Testis (tissue), 3 donors: ENCODE measurements around the gene DNAJC7. TPM values are rescaled to one million over a fixed set of nuclear protein-coding genes. Genes with fewer than 3 reads are reported as not detected.

Experiments
- DNase-seq: peaks from one replicate; pipeline ENCODE4 v3.0.0-alpha.2; 2019
- H3K27ac ChIP-seq, 2 donors: fragments of 200-600 bp; sonication (generic); one replicate each; pipeline ENCODE4 v1.5.1; 2019
- H3K27me3 ChIP-seq: fragments of 200-600 bp; sonication (generic); one replicate; pipeline ENCODE4 v1.5.1; 2019
- H3K36me3 ChIP-seq: fragments of 200-600 bp; sonication (generic); one replicate; pipeline ENCODE4 v1.5.1; 2017; ENCODE audit warnings: low read depth; ENCODE audit errors: missing control alignments
- H3K4me1 ChIP-seq: fragments of 200-600 bp; sonication (generic); one replicate; pipeline ENCODE4 v1.5.1; 2019
- H3K4me3 ChIP-seq, 2 donors: fragments of 200-600 bp; sonication (generic); one replicate each; pipeline ENCODE4 v1.5.1; 2017 to 2019
- H3K9me3 ChIP-seq: fragments of 200-600 bp; sonication (generic); one replicate; pipeline ENCODE4 v1.5.1; 2017
- POLR2A ChIP-seq: fragments of 450-650 bp; IDR thresholded peaks from one replicate; pipeline ENCODE4 v1.6.1; 2017; ENCODE audit warnings: antibody characterized with exemption, mild to moderate bottlenecking, moderate library complexity
- WGBS, 2 donors: methylation state at CpG; one replicate each; pipeline ENCODE4 v1.1.5; 2018; 5-methylcytosine and 5-hydroxymethylcytosine counted together
- intact Hi-C: fragments of 100-400 bp; cut with DNase I; formaldehyde crosslinking; loops from one replicate; pipeline ENCODE4 v1.15.1; 2023; ENCODE audit warnings: low total_unique reads
- polyA plus RNA-seq: library from polyadenylated mRNA; stranded (reverse); fragments of 350-450 nt; fragmentation: Illumina TruSeq; extraction: RNeasy Lipid Tissue Mini Kit (QIAGEN cat#74804); gene quantifications from one replicate; pipeline ENCODE4 v1.2.3, GENCODE V29; 2014; ENCODE audit warnings: low read depth, low replicate concordance; ENCODE audit not compliant: insufficient read depth
- total RNA-seq, 2 donors: library from RNA; depleted of rRNA; stranded (reverse); fragments of >200 nt; gene quantifications; one replicate each; pipeline ENCODE4 v1.2.3, GENCODE V29; 2016
- TF ChIP-seq, protein P1 (sequence below), 3 experiments: fragments of 450-650 bp in 2 of 3; fragments of 200-600 bp in 1 of 3; sonication (generic) in 1 of 3; IDR thresholded peaks; one replicate each; pipeline ENCODE4 v1.5.1; 2016 to 2019; ENCODE audit warnings: antibody characterized with exemption in 3 of 3, mild to moderate bottlenecking in 2 of 3, moderate library complexity in 1 of 3

The DNAJC7 gene
- total and polyA plus RNA-seq, 3 donors from 2014 or later: 81.1 to 94.3 (median 86.2) TPM

DNA sequence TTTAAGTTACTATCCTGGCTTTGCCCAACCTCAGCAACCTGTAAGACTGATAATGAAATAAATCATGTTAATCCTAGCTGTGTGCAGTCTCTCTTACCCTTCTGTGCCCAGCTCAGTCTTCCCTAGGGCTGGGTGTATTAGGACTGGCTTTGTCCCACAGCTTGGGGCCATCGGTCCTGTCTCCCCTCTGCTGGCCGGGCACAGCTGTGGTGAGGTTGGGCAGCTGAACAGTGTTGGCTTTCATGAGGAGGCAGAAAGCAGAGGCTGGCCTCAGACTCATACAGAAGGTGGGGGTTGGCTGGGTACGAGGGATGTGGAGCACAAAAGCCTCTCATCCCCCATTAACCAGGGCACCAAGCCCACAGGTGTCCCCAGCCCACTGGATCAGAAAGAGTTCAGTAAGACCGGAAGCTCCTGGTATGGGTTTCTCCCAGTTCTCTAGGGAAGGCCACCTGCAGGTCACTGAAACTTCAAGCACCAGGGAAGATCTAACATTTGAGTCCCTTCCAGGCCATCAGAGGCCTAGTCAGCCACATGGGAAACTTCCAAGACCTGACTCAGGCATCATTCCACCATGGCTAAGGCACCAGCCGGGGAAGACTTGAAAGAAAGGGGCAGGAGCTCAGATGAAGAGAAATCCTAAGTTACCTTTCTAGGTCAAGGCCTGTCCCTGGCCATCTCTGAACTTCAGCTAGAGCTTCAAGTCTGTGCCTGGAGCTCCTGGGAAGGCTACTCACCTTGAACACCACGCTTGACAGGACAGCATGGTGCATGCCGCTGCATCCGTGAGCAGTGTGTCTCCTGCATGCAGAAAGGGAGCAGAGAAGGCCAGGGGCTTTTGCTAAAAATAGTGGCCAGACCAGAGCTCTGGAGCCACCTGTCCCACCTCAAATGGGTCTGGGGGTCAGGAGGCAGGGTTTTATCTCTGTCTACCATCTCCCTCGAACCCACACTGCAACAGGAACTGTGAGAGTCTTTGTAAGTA lies 41.8 kb downstream of the DNAJC7 start:
- Histone ChIP-seq H3K9me3 (no peaks in the 10 kb centered on the region), H3K36me3 (no peaks in the 10 kb centered on the region), H3K4me3 (no peak overlapping the region), H3K27ac (peak overlapping the region in 1 of 2 donors; percentile 82), H3K4me1 (peaks cover 41% of the 10 kb centered on the region), H3K27me3 (no peaks in the 10 kb centered on the region)
- 77 to 87% methylated on average over 7 to 9 of the region's 9 CpGs for WGBS, 2 donors
- intact Hi-C loops: no loop called here
- TF ChIP-seq POLR2A: no peak
- TF ChIP-seq, protein P1, sequence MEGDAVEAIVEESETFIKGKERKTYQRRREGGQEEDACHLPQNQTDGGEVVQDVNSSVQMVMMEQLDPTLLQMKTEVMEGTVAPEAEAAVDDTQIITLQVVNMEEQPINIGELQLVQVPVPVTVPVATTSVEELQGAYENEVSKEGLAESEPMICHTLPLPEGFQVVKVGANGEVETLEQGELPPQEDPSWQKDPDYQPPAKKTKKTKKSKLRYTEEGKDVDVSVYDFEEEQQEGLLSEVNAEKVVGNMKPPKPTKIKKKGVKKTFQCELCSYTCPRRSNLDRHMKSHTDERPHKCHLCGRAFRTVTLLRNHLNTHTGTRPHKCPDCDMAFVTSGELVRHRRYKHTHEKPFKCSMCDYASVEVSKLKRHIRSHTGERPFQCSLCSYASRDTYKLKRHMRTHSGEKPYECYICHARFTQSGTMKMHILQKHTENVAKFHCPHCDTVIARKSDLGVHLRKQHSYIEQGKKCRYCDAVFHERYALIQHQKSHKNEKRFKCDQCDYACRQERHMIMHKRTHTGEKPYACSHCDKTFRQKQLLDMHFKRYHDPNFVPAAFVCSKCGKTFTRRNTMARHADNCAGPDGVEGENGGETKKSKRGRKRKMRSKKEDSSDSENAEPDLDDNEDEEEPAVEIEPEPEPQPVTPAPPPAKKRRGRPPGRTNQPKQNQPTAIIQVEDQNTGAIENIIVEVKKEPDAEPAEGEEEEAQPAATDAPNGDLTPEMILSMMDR (IDR thresholded peaks at IDR 0.05): no peak
- DNase-seq: no peak

DNA sequence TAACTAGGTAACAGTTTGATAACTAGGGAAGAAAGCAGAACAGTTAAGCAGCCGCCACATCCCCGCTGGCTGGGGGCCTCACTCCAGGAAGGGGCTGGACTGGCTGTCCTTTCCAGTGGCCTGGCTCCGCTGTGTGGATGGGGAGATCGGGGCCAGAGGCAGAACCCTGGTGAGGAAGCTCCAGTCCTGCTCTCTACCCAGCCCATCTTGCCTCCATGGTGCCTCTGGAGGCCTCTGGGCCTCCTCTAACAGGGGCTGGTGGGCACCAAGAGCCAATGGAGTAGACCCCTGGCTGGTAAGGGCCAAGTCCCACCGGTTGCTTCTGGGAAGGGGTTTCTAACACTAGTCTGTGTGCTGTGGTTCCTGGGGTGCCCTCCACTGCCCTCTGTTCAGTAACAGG lies 42.6 kb downstream of the DNAJC7 start:
- H3K4me3 ChIP-seq: no peak overlapping the region
- H3K27ac ChIP-seq: no peak overlapping the region
- peaks cover 41% of the 10 kb centered on the region for H3K4me1 ChIP-seq
- no peaks in the 10 kb centered on the region for H3K9me3 ChIP-seq
- H3K36me3 ChIP-seq: peaks cover 1% of the 10 kb centered on the region
- WGBS, 2 donors: 60 to 73% methylated on average over 1 to 5 of the region's 5 CpGs
- no peaks in the 10 kb centered on the region for H3K27me3 ChIP-seq
- no peak for TF ChIP-seq POLR2A
- TF ChIP-seq, protein P1 (IDR thresholded peaks at IDR 0.05): no peak
- no peak for DNase-seq
- intact Hi-C loops: no loop called here

- DNase-seq: no peak
- no peak overlapping the region for H3K4me3 ChIP-seq
- peaks cover 4% of the 10 kb centered on the region for H3K36me3 ChIP-seq
- 79 to 92% methylated on average over 6 of the region's 6 CpGs for WGBS, 2 donors
- intact Hi-C loops: no loop called here
- H3K4me1 ChIP-seq: peaks cover 41% of the 10 kb centered on the region
- TF ChIP-seq POLR2A: no peak
- TF ChIP-seq, protein P1 (IDR thresholded peaks at IDR 0.05): no peak
- no peak overlapping the region for H3K27ac ChIP-seq
- H3K9me3 ChIP-seq: no peaks in the 10 kb centered on the region
- no peaks in the 10 kb centered on the region for H3K27me3 ChIP-seq
Measured at GRCh38 chr17:41974031-41974430, 43.2 kb downstream of the DNAJC7 start.

DNA sequence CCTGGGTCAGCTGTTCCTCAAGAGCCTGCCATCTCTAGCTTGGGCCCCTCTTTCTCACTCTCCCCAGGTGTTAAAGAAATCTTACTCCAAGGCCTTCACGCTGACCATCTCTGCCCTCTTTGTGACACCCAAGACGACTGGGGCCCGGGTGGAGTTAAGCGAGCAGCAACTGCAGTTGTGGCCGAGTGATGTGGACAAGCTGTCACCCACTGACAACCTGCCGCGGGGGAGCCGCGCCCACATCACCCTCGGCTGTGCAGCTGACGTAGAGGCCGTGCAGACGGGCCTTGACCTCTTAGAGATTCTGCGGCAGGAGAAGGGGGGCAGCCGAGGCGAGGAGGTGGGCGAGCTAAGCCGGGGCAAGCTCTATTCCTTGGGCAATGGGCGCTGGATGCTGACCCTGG lies 43.8 kb downstream of the DNAJC7 start:
- no peaks in the 10 kb centered on the region for H3K27me3 ChIP-seq
- 51 to 53% methylated on average over 17 to 19 of the region's 19 CpGs for WGBS, 2 donors
- peak overlapping the region in 1 of 2 donors; percentile 12 for H3K4me3 ChIP-seq
- H3K9me3 ChIP-seq: no peaks in the 10 kb centered on the region
- DNase-seq: no peak
- intact Hi-C loops: no loop called here
- no peak for TF ChIP-seq POLR2A
- TF ChIP-seq, protein P1 (IDR thresholded peaks at IDR 0.05): no peak
- peak overlapping the region in 1 of 2 donors; percentile 68 for H3K27ac ChIP-seq
- peaks cover 43% of the 10 kb centered on the region for H3K4me1 ChIP-seq
- H3K36me3 ChIP-seq: peaks cover 4% of the 10 kb centered on the region
